ENCODE measurements around the gene STON2.
"Not testable (repeated sequence)": the region's sequence is repeated elsewhere in the genome, so short reads cannot be mapped to it uniquely, and the experiment has no call there.

STON2 gene

DNA sequence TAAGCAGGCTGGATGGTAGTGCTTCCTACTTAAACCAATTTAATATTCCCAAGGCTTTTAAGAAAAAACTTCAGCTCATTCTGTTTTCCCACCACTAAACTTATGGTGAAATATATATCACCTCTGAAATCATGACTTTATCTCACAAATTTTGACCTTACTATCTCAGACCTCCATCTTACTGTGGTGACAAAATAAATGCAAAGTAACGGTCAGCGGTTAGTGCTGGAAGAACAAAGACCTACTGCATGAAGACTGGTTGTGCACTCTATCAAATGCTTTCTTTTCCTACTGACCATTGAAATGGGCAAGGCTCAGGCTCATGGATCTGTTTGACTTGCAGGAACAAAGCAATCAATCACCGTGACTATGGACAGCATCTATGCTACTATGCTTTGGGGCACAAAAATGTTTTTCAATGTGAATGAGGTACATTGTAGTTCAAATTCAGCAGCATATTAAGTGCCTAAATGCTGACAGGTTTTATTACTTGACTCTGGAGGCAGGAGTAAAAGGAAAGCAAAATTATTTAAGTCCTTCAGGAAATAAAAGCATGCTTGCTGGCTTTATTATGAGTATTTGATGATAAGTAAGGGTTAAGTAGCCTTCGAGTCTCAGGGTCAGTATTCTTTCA lies 136.2 kb downstream of the STON2 start:
- DNase-seq: no peak

DNA sequence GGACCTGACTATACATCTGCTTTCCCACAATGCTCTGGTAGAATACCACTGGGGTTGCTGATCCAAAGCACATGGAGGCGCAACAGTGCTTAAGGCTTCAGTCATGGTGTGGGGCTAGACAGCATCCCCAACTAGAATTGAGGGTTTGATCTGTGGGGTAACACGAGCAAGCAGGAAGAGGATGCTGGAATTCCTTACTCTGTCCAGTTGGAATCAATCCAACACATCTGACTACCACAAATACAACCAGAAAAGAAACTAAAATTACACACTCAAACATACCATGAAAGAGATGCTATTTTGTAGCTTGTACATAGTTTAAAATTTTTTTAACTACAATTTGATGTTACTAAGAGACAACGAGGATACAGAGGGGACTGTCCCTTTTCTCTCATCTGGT lies 138.9 kb downstream of the STON2 start:
- no peak for DNase-seq

DNA sequence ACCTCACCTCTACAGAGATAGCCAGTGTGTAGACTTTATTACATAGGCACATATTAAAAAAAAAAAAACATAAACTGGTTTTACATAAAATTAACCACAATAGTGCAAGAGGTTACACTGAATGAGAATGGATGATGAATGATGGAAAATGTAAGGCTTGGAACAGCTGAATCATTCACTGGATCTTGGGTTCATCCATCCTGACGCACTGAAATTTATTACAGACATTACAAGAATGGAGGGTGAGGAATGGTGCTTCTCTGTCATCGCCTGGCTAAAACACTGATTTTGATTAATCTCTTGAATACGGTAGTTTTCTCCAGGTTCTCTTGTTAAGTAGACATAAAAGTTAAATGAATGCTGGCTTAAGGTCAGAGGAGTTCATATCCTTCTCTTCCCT lies 139.4 kb downstream of the STON2 start:
- no peak for DNase-seq

DNA sequence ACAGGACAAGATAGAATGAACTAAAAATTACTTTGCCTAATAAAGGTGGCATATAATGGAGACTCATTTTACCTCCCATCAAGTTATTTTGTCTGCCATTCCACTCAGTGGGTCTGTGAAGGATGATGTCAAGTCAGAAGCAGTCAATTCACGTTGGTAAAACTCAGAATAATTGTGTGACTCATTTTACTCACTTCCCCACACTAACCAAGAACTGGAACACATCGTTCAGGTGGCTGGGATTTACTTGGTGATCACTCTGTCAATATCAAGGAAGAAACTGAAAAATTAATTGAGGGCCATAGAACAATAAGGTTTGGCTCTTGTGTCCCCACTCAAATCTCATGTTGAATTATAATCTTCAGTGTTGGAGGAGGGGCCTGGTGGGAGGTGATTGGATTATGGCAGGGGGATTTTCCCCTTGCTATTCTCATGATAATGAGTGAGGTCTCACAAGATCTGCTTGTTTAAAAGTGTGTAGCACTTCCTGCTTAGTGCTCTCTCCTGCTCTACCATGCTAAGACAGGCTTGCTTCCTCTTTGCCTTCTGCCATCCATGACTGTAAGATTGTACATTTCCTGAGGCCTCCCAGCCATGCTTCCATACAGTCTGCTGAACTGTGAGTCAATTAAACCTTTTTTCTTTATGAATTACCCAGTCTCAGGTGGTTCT lies 143.7 kb downstream of the STON2 start:
- DNase-seq: no peak

DNA sequence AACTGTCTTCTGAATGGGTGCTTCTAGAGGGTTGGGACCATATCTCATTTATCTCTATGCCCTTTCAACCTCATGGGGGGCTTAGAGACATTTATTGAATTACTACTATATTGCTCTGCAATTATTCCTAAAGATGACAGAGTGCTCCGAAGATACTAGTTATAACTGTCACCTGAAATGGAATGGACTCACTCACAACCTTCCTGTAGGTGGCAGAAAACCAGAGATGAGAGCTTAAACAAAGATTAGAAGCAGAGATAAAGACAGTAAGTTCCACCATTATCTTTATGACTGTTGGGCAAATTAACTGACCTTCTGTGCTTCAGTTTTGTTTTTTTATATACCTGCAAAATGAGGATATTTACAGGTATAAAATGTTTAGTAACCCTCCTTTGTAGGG lies 147.8 kb downstream of the STON2 start:
- DNase-seq: no peak

DNA sequence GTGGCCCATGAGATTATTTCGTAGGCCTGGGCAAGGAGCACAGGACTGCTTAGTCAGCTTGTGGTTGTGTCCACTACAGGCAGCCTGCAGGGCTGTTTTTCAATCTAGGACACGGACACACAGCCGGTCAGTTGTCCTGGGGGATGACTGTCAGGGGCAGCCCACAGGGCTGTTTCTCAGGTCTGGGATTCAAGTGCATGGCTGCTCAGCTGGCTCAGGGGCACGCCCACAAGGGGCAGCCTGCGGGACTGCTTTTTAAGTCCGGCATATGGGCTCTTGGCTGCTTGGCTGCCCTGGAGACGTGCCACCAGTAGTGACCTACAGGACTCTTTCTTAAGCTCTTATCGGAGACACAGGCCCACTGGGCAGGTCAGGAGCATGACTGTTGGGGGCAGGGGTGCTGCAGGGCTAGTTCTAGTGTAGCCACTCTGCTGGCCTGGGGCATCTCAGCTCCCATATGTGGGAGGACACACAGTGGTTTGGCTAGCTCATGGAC lies 152.8 kb downstream of the STON2 start:
- no peak for DNase-seq

DNA sequence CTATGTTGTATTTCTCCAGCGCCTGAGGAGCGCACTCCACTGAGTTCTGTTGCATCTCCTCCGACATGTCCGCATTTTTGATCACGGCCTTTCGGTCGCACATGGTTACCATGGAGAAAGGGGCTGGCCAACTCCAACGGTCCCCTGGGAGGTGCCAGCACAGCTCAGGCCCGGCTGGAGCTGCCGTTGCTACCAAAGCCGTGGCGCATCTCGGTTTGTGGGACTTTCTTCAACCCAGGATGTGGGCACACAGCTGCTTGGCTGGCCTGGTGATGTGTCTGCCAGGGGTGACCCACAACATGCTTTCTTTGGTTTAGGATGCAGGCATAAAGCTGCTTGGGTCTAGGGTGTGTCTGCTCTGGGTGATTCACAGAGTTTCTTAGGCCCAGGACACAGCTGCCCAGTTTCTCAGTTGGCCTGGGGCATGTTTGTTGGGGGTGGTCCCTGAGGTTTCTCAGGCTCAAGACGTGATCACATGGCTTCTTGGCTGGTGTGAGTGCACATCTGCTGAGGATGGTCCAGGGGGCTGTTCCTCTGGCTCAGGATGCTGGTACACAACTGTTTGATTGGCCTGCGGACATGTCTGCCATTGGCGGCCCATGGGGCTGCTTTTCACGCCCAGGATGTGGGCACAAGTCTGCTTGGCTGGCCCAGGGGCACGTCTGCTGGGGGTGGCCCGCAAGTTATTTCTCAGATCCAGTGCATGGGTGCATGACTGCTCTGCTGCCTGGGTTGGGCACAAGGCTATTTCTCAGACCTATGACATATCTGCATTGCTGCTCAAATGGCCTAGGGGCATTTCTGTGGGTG lies 153.5 kb downstream of the STON2 start:
- no peak for DNase-seq

DNA sequence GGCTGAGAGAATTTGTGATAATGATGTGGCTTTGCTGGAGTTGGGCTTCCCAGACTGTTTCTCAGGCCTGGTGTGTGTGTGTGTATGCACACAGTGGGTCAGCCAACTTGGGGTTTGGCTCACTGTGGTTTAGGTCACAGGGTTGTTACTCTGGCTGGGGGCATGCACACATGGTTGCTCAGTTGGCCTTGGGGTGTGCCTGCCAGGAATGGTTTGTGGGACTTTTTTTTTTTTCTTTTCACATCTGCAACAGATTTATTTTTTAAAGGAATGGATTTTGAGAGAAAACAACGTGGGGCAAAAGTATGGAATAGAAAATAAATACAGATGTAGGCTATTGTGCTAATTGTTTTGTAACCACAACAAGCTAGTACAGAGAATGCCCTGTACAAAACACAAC lies 154.4 kb downstream of the STON2 start:
- DNase-seq: no peak

DNA sequence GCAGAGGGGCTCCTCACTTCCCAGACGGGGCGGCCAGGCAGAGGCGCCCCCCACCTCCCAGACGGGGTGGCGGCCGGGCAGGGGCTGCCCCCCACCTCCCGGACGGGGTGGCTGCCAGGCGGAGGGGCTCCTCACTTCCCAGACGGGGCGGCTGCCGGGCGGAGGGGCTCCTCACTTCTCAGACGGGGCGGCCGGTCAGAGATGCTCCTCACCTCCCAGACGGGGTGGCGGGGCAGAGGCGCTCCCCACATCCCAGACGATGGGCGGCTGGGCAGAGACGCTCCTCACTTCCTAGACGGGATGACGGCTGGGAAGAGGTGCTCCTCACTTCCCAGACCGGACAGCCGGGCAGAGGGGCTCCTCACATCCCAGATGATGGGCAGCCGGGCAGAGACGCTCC lies 155.7 kb downstream of the STON2 start:
- not testable (repeated sequence) for DNase-seq

DNA sequence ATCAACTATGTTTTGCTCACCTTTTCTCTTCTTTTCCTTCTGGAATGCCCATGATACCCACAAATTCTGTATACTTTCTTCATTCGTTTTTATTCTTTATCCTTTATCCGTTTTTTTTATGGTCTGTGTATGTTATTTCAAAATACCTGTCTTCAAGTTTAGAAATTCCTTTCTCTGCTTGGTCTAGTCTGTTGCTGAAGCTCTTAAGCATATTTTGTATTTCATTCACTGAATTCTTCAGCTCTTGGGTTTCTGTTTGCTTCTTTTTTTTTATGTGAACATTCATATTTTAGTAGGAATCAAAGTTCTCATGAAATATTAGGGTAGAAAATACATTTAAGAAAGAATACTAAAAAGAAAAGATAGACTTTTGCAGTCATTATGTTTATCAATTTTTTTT lies 156.6 kb downstream of the STON2 start:
- no peak for DNase-seq

DNA sequence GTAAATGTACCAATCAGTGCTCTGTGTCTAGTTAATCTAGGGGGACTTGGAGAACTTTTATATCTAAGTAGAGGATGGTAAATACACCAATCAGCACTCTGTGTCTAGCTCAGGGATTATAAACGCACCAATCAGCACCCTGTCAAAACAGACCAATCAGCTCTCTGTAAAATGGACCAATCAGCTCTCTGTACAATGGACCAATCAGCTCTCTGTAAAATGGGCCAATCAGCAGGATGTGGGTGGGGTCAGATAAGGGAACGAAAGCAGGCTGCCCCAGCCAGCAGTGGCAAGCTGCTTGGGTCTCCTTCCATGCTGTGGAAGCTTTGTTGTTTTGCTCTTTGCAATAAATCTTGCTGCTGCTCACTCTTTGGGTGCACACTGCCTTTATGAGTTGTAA lies 163.3 kb downstream of the STON2 start:
- not testable (repeated sequence) for DNase-seq

DNA sequence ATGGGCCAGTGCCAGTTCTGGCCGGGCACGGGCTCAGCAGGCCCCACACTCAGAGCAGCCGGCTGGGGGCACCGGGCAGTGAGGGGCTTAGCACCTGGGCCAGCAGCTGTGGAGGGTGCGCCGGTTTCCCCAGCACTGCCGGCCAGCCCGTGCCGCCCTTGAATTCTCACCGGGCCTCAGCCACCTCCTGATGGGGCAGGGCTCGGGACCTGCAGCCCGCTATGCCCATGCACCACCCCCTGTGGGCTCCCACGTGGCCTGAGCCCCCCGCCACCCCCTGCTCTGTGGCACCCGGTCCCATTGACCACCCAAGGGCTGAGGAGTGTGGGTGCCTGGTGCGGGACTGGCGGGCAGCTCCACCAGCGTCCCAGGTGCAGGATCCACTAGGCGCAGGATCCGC lies 164.0 kb downstream of the STON2 start:
- DNase-seq: no peak

DNA sequence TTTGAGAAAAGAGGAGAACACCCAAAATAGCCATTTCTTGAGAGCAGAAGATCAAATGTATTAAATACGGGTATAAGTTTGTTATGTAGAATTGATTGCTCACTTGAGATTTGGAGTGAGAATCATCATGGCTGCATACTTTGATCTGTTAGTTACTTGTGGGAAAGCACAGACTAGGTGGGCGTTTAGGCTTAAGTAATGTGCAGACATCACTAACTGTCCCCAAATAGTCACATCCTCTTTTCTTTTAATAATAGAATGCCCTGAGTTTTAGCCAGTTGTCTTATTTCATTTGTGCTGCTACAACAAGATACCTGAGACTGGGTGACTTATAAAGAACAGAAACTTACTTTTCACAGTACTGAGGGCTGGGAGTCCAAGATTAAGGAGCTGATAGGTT lies 165.0 kb downstream of the STON2 start:
- DNase-seq: no peak

DNA sequence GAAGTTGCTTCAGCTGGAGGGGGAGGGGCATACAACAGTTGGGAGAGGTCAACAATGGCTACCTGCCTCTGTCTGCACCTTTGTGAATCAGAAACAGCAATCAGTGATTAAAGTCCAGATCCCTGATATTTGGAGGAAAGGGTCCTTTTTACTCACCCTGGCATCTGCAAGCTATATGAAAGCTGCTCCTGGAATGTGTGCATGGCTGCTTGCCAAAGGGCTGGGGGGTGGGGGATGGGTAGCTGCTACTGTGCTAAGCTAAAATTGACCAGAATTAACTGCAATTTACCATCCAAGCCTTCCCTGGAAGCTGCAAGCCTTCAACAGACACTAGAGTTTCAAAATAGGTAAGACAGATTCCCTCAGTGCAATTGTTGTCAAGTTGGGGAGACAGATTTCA lies 165.8 kb downstream of the STON2 start:
- no peak for DNase-seq

DNA sequence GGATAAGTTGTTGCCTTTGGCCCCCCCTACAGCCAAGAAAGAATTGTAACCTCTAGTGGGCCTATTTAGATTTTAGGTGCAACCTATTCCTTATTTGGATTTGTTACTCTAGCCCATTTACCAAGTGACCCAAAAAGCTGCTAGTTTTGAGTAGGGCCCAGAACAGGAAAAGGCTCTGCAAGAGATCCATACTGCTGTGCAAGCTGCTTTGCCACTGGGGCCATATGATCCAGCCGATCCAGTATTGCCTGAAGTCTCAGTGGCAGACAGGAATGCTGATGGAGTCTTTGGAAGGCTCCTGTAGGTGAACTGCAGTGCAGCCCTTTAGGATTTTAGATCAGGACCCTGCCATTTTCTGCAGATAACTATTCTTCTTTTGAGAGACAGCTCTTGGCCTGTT lies 166.5 kb downstream of the STON2 start:
- no peak for DNase-seq

DNA sequence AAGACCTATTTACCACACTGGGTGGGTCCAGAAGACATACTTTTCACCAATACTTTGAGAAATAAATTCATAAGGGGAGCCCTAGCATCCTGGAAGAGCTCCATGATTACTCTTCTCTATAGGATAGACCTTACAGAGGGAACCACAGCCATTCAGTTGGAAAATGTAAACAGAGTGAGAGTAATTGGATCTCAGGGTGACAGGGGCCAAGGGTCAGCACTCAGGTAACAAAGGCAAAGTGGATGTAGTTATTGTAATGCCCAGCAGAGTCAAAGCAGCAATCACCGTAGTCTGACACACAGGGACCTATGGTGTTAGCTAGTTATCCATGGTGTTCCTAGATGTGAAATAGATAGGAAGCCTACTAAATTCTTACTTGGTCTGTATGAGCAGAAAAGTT lies 168.6 kb downstream of the STON2 start:
- no peak for DNase-seq

DNA sequence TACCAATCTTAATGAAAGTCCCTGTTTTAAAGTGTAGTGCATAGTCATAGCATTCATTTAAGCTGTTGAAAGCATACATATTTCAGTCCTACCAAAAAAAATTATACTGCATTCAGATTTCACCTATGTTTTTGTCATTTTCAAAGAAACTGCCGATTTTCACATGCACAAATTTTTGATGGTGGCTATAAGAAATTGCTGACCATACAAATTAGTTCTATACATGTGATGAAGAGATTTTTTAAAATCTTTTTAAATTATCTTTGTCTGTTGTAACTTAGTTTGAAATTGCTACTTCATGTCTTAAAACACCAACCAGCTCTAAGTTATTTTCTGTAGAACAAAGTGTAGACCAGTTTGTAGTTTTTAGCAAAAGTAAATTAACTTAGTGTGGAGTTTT lies 175.9 kb downstream of the STON2 start:
- no peak for DNase-seq

DNA sequence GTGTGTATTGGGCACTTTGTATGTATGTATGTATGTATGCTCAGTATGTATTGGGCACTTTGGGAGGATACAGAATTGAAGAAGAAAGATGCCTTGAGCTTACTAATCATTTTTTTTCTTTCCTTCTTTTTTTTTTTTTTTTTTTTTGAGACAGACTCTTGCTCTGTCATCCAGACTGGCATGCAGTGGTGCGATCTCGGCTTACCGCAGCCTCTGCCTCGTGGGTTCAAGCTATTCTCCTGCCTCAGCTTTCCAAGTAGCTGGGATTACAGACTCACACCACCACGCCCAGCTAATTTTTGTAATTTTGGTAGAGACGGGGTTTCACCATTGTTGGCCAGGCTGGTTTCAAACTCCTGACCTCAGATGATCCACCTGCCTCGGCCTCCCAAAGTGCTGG lies 176.3 kb downstream of the STON2 start:
- not testable (repeated sequence) for DNase-seq

DNA sequence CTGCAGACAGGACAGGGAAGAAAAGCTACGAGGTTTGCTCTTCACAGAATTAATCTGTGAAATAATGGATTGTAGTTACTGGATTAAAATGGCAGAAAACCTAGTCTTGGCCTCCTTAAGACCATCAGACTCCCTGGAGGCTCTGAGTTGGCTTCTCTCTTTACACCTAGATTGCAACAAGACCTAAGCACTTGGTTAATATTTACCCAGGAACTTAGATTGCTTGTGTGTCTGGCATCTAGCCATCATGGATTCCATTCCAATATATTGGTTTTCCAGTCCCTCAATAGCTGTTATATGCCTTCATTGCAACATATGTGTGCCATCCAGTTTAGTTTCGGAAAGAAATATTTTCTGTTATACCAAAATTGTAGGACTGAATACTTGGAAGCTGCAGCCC lies 177.4 kb downstream of the STON2 start:
- no peak for DNase-seq

DNA sequence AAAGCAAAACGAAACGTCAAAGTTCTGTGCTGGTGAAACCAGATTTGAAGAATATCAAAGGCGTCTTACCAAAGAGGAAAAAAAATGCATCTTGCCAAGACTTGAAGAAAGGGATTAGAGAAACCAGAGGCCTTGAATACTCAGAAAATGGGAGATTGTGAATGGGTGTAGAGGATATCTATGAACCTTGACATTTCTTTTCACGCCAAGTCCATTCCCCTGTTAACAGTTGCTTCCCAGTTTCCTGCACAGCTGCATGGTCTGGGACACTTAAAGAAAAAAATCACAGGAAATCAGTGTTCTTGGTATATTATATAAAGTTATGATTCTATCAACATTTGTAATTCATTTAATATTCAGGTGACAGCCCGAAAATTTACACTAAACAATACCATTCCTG lies 178.0 kb downstream of the STON2 start:
- DNase-seq: no peak

DNA sequence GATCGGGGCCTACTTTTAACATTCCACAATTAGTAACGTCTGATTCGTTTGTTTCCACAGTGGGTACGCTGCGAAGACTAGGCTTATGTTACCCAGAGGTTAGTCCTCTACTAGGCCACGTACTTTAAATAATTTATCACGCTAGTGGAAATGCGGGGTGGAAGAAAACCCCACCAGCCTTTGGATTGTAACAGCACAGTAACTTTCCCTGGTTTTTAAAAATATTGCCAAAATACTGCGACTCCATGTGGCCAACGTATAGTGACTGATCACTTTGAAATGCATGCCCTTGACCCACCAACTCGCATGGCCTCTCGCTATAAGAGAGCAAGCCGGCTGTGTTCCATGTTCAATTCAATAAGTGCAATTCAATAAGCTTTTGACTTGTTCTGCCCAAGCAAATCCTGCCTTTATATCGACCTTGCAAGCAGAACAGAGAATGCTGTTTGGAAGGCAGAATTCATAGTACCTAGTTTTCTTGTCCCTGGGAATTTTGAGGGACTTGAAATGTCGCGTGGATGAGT lies 178.5 kb downstream of the STON2 start:
- no peak for DNase-seq

DNA sequence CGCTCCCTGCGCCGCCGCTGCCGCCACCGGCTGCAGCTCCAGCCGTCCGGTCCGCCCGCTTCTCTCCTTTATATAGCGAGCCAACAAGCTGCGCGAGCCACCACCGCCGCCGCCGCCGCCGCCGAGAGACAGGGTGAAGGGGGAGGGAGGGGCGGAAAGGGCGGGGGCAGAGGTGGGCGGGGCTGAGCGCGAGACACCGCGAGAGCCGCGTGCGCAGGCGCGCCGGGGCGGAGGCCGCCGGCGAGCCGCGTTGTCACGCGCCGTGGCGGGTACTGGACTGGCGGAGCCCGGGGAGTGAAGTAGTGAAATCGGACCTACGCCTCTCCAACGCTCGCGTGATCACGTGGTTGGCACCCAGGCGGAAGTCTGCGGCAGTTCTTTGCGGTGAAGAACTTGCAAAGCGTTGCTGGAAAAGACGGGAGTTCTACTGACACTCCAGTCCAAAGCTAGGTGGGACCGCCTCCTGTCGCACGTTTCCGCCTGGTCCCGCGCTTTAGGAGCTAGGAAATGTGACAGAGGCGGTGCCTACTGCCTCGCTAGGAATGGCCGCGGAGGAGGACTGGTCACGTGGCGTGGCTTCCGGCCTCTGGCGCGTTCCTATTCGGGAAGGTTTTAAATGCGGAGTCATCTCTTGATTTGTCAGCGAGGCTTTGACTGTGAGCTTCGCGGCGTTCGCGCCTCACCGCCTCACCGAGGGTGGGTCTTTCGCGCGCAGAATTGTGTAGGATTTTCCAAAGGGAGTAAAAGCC lies 179.1 kb downstream of the STON2 start, which contains the start of gene GTF2A1:
GTF2A1 (minus strand) TSS at position 130 of the 749 bp plus-strand sequence. CDS start 441 bp downstream, outside the sequence.
- DNase-seq: peak; percentile 96

DNA sequence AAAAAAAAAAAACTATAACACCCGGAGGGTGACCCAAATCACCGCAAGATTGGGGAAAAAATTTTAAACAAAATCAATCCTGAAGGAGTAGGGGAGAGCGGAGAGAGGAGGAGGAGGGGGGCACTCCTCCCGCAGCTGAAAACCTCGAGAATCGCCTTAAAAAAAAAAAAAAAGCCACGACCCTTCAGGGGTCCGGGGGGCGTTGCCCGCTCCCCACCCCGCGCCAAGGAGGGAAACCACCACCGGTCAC lies 179.6 kb downstream of the STON2 start:
- DNase-seq: no peak

Measured in CD4-positive, alpha-beta T cell treated with Interleukin-17A for 1 hour (primary cell).